Measurements from ENCODE around the gene RIPOR3.
"Not testable (repeated sequence)": the region's sequence is repeated elsewhere in the genome, so short reads cannot be mapped to it uniquely, and the experiment has no call there.

Gene RIPOR3

GRCh38 chr20:50569864-50570836 is 121.2 kb downstream of the RIPOR3 start:
- H3K27ac Mint-ChIP-seq (ENCODE audit: low read depth), result peak overlapping the region; percentile 67
- ATAC-seq (replicated peaks; ENCODE audit: extremely low read depth, poor library complexity, severe bottlenecking) (peak; percentile 55), DNase-seq (ENCODE audit: low spot score in 2 of 2) (no peak)
- no peaks in the 10 kb centered on the region for H3K27me3 Mint-ChIP-seq
- H3K36me3 Mint-ChIP-seq (ENCODE audit: insufficient read depth), result peaks cover 50% of the 10 kb centered on the region
- H3K4me1 Mint-ChIP-seq, result peaks cover 73% of the 10 kb centered on the region
- H3K4me3 Mint-ChIP-seq, result no peak overlapping the region
- no peaks in the 10 kb centered on the region for H3K9me3 Mint-ChIP-seq

- H3K4me3 Mint-ChIP-seq; H3K27me3 Mint-ChIP-seq; DNase-seq (ENCODE audit: low spot score in 2 of 2); H3K9me3 Mint-ChIP-seq; ATAC-seq (replicated peaks; ENCODE audit: extremely low read depth, poor library complexity, severe bottlenecking): not testable (repeated sequence)
- peaks cover 67% of the 10 kb centered on the region for H3K4me1 Mint-ChIP-seq
- H3K27ac Mint-ChIP-seq (ENCODE audit: low read depth), result peak overlapping the region; percentile 67
- H3K36me3 Mint-ChIP-seq (ENCODE audit: insufficient read depth), result peaks cover 50% of the 10 kb centered on the region
Measured at GRCh38 chr20:50569487-50569863, 121.9 kb downstream of the RIPOR3 start.

- Mint-ChIP-seq H3K4me1 (peaks cover 65% of the 10 kb centered on the region), H3K9me3 (no peaks in the 10 kb centered on the region), H3K27ac (ENCODE audit: low read depth) (peak overlapping the region; percentile 67), H3K27me3 (no peaks in the 10 kb centered on the region), H3K36me3 (ENCODE audit: insufficient read depth) (peaks cover 52% of the 10 kb centered on the region), H3K4me3 (no peak overlapping the region)
- DNase-seq (ENCODE audit: low spot score in 2 of 2) (no peak), ATAC-seq (replicated peaks; ENCODE audit: extremely low read depth, poor library complexity, severe bottlenecking) (no peak)
Measured at GRCh38 chr20:50568549-50568942, 122.8 kb downstream of the RIPOR3 start.

GRCh38 chr20:50567860-50568548 is 123.3 kb downstream of the RIPOR3 start:
- H3K9me3 Mint-ChIP-seq, result no peaks in the 10 kb centered on the region
- H3K36me3 Mint-ChIP-seq (ENCODE audit: insufficient read depth), result peaks cover 53% of the 10 kb centered on the region
- H3K4me1 Mint-ChIP-seq, result peaks cover 64% of the 10 kb centered on the region
- ATAC-seq (replicated peaks; ENCODE audit: extremely low read depth, poor library complexity, severe bottlenecking), result no peak
- H3K4me3 Mint-ChIP-seq, result no peak overlapping the region
- no peaks in the 10 kb centered on the region for H3K27me3 Mint-ChIP-seq
- H3K27ac Mint-ChIP-seq (ENCODE audit: low read depth), result peak overlapping the region; percentile 67
- no peak for DNase-seq (ENCODE audit: low spot score in 2 of 2)

GRCh38 chr20:50565871-50566270 is 125.5 kb downstream of the RIPOR3 start:
- Mint-ChIP-seq H3K27me3 (no peaks in the 10 kb centered on the region), H3K36me3 (ENCODE audit: insufficient read depth) (peaks cover 67% of the 10 kb centered on the region), H3K9me3 (no peaks in the 10 kb centered on the region), H3K4me3 (no peak overlapping the region), H3K4me1 (peaks cover 66% of the 10 kb centered on the region), H3K27ac (ENCODE audit: low read depth) (no peak overlapping the region)
- ATAC-seq (replicated peaks; ENCODE audit: extremely low read depth, poor library complexity, severe bottlenecking) (no peak), DNase-seq (ENCODE audit: low spot score in 2 of 2) (no peak)

GRCh38 chr20:50565383-50565782 is 126.0 kb downstream of the RIPOR3 start:
- H3K27ac Mint-ChIP-seq (ENCODE audit: low read depth), result no peak overlapping the region
- no peaks in the 10 kb centered on the region for H3K9me3 Mint-ChIP-seq
- H3K27me3 Mint-ChIP-seq, result no peaks in the 10 kb centered on the region
- peaks cover 67% of the 10 kb centered on the region for H3K36me3 Mint-ChIP-seq (ENCODE audit: insufficient read depth)
- H3K4me3 Mint-ChIP-seq, result no peak overlapping the region
- ATAC-seq (replicated peaks; ENCODE audit: extremely low read depth, poor library complexity, severe bottlenecking) (no peak), DNase-seq (ENCODE audit: low spot score in 2 of 2) (no peak)
- peaks cover 65% of the 10 kb centered on the region for H3K4me1 Mint-ChIP-seq

- ATAC-seq (replicated peaks; ENCODE audit: extremely low read depth, poor library complexity, severe bottlenecking) (no peak), DNase-seq (ENCODE audit: low spot score in 2 of 2) (no peak)
- Mint-ChIP-seq H3K4me3 (peak overlapping the region; percentile 12), H3K9me3 (no peaks in the 10 kb centered on the region), H3K27ac (ENCODE audit: low read depth) (peak overlapping the region; percentile 50), H3K4me1 (peaks cover 60% of the 10 kb centered on the region), H3K36me3 (ENCODE audit: insufficient read depth) (peaks cover 65% of the 10 kb centered on the region), H3K27me3 (no peaks in the 10 kb centered on the region)
Measured at GRCh38 chr20:50563133-50563944, 128.0 kb downstream of the RIPOR3 start.

- ATAC-seq (replicated peaks; ENCODE audit: extremely low read depth, poor library complexity, severe bottlenecking) (no peak), DNase-seq (ENCODE audit: low spot score in 2 of 2) (no peak)
- Mint-ChIP-seq H3K4me3 (no peak overlapping the region), H3K36me3 (ENCODE audit: insufficient read depth) (peaks cover 60% of the 10 kb centered on the region), H3K27ac (ENCODE audit: low read depth) (no peak overlapping the region), H3K4me1 (peaks cover 54% of the 10 kb centered on the region), H3K9me3 (no peaks in the 10 kb centered on the region), H3K27me3 (no peaks in the 10 kb centered on the region)
Measured at GRCh38 chr20:50562262-50562701, 129.1 kb downstream of the RIPOR3 start.

- peaks cover 60% of the 10 kb centered on the region for H3K36me3 Mint-ChIP-seq (ENCODE audit: insufficient read depth)
- peaks cover 48% of the 10 kb centered on the region for H3K4me1 Mint-ChIP-seq
- H3K27me3 Mint-ChIP-seq, result no peaks in the 10 kb centered on the region
- no peaks in the 10 kb centered on the region for H3K9me3 Mint-ChIP-seq
- ATAC-seq (replicated peaks; ENCODE audit: extremely low read depth, poor library complexity, severe bottlenecking) (no peak), DNase-seq (ENCODE audit: low spot score in 2 of 2) (no peak)
- peak overlapping the region; percentile 2 for H3K4me3 Mint-ChIP-seq
- peak overlapping the region; percentile 12 for H3K27ac Mint-ChIP-seq (ENCODE audit: low read depth)
Measured at GRCh38 chr20:50561379-50562078, 129.8 kb downstream of the RIPOR3 start.

- Mint-ChIP-seq H3K27ac (ENCODE audit: low read depth) (peak overlapping the region; percentile 12), H3K9me3 (no peaks in the 10 kb centered on the region), H3K4me3 (peak overlapping the region; percentile 2), H3K4me1 (peaks cover 41% of the 10 kb centered on the region), H3K36me3 (ENCODE audit: insufficient read depth) (peaks cover 58% of the 10 kb centered on the region), H3K27me3 (no peaks in the 10 kb centered on the region)
- no peak for DNase-seq (ENCODE audit: low spot score in 2 of 2)
- ATAC-seq (replicated peaks; ENCODE audit: extremely low read depth, poor library complexity, severe bottlenecking), result no peak
Measured at GRCh38 chr20:50560867-50561266, 130.5 kb downstream of the RIPOR3 start.

GRCh38 chr20:50559856-50560638 is 131.3 kb downstream of the RIPOR3 start:
- DNase-seq (ENCODE audit: low spot score in 2 of 2) (no peak), ATAC-seq (replicated peaks; ENCODE audit: extremely low read depth, poor library complexity, severe bottlenecking) (no peak)
- H3K4me3 Mint-ChIP-seq, result peak overlapping the region; percentile 50
- peaks cover 52% of the 10 kb centered on the region for H3K36me3 Mint-ChIP-seq (ENCODE audit: insufficient read depth)
- H3K27me3 Mint-ChIP-seq, result no peaks in the 10 kb centered on the region
- peak overlapping the region; percentile 68 for H3K27ac Mint-ChIP-seq (ENCODE audit: low read depth)
- no peaks in the 10 kb centered on the region for H3K9me3 Mint-ChIP-seq
- H3K4me1 Mint-ChIP-seq, result peaks cover 39% of the 10 kb centered on the region

All from central memory CD8-positive, alpha-beta T cell (primary cell).